ENCODE measurements around the gene GOLGA2. TPM values are rescaled to one million over a fixed set of nuclear protein-coding genes. Genes with fewer than 3 reads are reported as not detected.

GOLGA2 gene
- total RNA-seq, 1 donor from 2014 or later = 25.2 TPM

GRCh38 chr9:128258326-128258725, 17.5 kb downstream of the GOLGA2 start:
- no peak overlapping the region for H3K27ac Mint-ChIP-seq
- H3K36me3 Mint-ChIP-seq = peaks cover 23% of the 10 kb centered on the region
- H3K36me3 ChIP-seq = no peaks in the 10 kb centered on the region

GRCh38 chr9:128257907-128258306, 17.9 kb downstream of the GOLGA2 start:
- H3K4me1 Mint-ChIP-seq = peaks cover 5% of the 10 kb centered on the region
- Histone ChIP-seq H3K36me3 (no peaks in the 10 kb centered on the region), H3K4me1 (no peaks in the 10 kb centered on the region), H3K4me3 (no peak overlapping the region), H2AFZ (replicated peaks) (no peak overlapping the region), H3K79me2 (ENCODE audit: low read depth) (no peaks in the 10 kb centered on the region), H3K9me3 (ENCODE audit: low read depth) (no peaks in the 10 kb centered on the region), H3F3A (ENCODE audit: low read depth) (peaks cover 5% of the 10 kb centered on the region), H3K4me2 (no peak overlapping the region), H3K9ac (no peak overlapping the region), H4K20me1 (ENCODE audit: low read depth) (peaks cover 15% of the 10 kb centered on the region), H3K27me3 (no peaks in the 10 kb centered on the region), H3K27ac (no peak overlapping the region)
- TF ChIP-seq EZH2 (IDR thresholded peaks at IDR 0.05) (no peak), EZH2phosphoT487 (IDR thresholded peaks at IDR 0.05) (no peak), CTCF (IDR thresholded peaks at IDR 0.05) (no peak)
- peaks cover 8% of the 10 kb centered on the region for H3K27me3 Mint-ChIP-seq (ENCODE audit: insufficient read depth, low read depth)
- peaks cover 23% of the 10 kb centered on the region for H3K36me3 Mint-ChIP-seq
- DNase-seq (ENCODE audit: low spot score) = no peak
- no peaks in the 10 kb centered on the region for H3K9me3 Mint-ChIP-seq
- H3K27ac Mint-ChIP-seq = no peak overlapping the region
- peak overlapping the region; percentile 64 for H3K4me3 Mint-ChIP-seq

More at GRCh38 chr9:128258326-128258725, 17.5 kb downstream of the GOLGA2 start:
- Histone ChIP-seq H3K4me3 (no peak overlapping the region), H3K9me3 (ENCODE audit: low read depth) (no peaks in the 10 kb centered on the region), H4K20me1 (ENCODE audit: low read depth) (peaks cover 15% of the 10 kb centered on the region), H2AFZ (replicated peaks) (no peak overlapping the region), H3K79me2 (ENCODE audit: low read depth) (no peaks in the 10 kb centered on the region), H3K4me1 (no peaks in the 10 kb centered on the region), H3K27me3 (no peaks in the 10 kb centered on the region), H3K9ac (no peak overlapping the region), H3K27ac (no peak overlapping the region), H3F3A (ENCODE audit: low read depth) (peaks cover 5% of the 10 kb centered on the region), H3K4me2 (no peak overlapping the region)
- H3K27me3 Mint-ChIP-seq (ENCODE audit: insufficient read depth, low read depth) = peaks cover 8% of the 10 kb centered on the region
- H3K9me3 Mint-ChIP-seq = no peaks in the 10 kb centered on the region
- H3K4me3 Mint-ChIP-seq = no peak overlapping the region
- DNase-seq (ENCODE audit: low spot score) = no peak
- TF ChIP-seq CTCF (IDR thresholded peaks at IDR 0.05) = no peak
- TF ChIP-seq EZH2 (IDR thresholded peaks at IDR 0.05) = no peak
- TF ChIP-seq EZH2phosphoT487 (IDR thresholded peaks at IDR 0.05) = no peak
- peaks cover 5% of the 10 kb centered on the region for H3K4me1 Mint-ChIP-seq

- Histone ChIP-seq H3K4me1 (no peaks in the 10 kb centered on the region), H3K4me3 (no peak overlapping the region), H3K9ac (no peak overlapping the region), H3K9me3 (ENCODE audit: low read depth) (no peaks in the 10 kb centered on the region), H3K79me2 (ENCODE audit: low read depth) (no peaks in the 10 kb centered on the region), H3F3A (ENCODE audit: low read depth) (peaks cover 5% of the 10 kb centered on the region), H2AFZ (replicated peaks) (no peak overlapping the region), H3K36me3 (no peaks in the 10 kb centered on the region), H3K27ac (no peak overlapping the region), H3K27me3 (no peaks in the 10 kb centered on the region), H3K4me2 (no peak overlapping the region), H4K20me1 (ENCODE audit: low read depth) (peaks cover 15% of the 10 kb centered on the region)
- H3K4me1 Mint-ChIP-seq = peaks cover 5% of the 10 kb centered on the region
- H3K27ac Mint-ChIP-seq = no peak overlapping the region
- peak overlapping the region; percentile 64 for H3K4me3 Mint-ChIP-seq
- H3K36me3 Mint-ChIP-seq = peaks cover 20% of the 10 kb centered on the region
- DNase-seq (ENCODE audit: low spot score) = no peak
- TF ChIP-seq CTCF (IDR thresholded peaks at IDR 0.05) (no peak), EZH2 (IDR thresholded peaks at IDR 0.05) (no peak), EZH2phosphoT487 (IDR thresholded peaks at IDR 0.05) (no peak)
- H3K27me3 Mint-ChIP-seq (ENCODE audit: insufficient read depth, low read depth) = peaks cover 8% of the 10 kb centered on the region
- no peaks in the 10 kb centered on the region for H3K9me3 Mint-ChIP-seq
Measured at GRCh38 chr9:128257086-128257825, 18.6 kb downstream of the GOLGA2 start.

Data from neural progenitor cell (in vitro differentiated cells).